ENCODE results near the gene URB1.
A peak's percentile ranks its signal among the peaks of the same experiment; 100 is the strongest.
"Not testable (repeated sequence)": the region's sequence is repeated elsewhere in the genome, so short reads cannot be mapped to it uniquely, and the experiment has no call there.

Gene URB1

GRCh38 chr21:32298148-32298559 lies 94.7 kb downstream of the URB1 start:
- no peak for DNase-seq (ENCODE audit: low read depth in 2 of 3, low spot score in 2 of 3)

DNA sequence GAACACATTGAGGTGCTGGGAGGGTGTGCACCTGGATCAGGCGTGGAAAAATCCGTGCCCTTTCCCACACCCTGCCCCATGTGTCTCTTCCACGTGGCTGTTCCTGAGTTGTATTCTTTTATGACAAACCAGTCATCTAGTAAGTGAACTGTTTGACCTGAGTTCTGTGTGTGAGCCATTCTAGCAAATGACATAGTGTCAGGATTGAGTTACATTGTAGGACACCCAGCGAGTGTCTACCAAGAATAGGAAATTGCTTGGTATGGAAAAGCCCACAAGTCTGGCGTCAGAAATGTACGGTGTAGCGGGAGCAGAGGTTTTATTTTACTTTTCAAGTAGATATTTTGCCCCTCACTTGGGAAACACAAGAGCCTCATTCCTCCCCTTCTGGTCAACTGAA lies 95.4 kb downstream of the URB1 start:
- no peak for DNase-seq (ENCODE audit: low read depth in 2 of 3, low spot score in 2 of 3)

DNA sequence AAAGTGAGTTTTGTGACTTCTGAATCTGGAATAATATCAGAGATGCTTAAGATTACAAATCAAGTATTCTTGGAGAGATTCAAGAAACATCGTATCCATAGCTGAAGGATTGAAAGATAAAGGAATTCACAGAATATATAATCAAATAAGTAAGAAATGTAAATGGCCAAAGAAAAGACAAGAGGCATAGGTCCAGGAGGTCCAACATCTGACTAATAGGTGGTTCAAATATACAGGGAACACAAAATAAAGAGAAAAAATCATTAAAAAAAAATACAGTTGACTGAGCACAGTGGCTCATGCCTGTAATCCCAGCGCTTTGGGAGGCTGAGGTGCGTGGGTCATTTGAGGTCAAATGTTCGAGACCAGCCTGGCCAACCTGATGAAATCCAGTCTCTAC lies 107.3 kb downstream of the URB1 start:
- no peak for DNase-seq (ENCODE audit: low read depth in 2 of 3, low spot score in 2 of 3)

- no peak for DNase-seq (ENCODE audit: low read depth in 2 of 3, low spot score in 2 of 3)
Measured at GRCh38 chr21:32282992-32283391, 109.8 kb downstream of the URB1 start.

GRCh38 chr21:32281531-32281930 lies 111.3 kb downstream of the URB1 start:
- no peak for DNase-seq (ENCODE audit: low read depth in 2 of 3, low spot score in 2 of 3)

GRCh38 chr21:32279377-32279680 lies 113.5 kb downstream of the URB1 start:
- DNase-seq (ENCODE audit: low read depth in 2 of 3, low spot score in 2 of 3) = no peak

DNA sequence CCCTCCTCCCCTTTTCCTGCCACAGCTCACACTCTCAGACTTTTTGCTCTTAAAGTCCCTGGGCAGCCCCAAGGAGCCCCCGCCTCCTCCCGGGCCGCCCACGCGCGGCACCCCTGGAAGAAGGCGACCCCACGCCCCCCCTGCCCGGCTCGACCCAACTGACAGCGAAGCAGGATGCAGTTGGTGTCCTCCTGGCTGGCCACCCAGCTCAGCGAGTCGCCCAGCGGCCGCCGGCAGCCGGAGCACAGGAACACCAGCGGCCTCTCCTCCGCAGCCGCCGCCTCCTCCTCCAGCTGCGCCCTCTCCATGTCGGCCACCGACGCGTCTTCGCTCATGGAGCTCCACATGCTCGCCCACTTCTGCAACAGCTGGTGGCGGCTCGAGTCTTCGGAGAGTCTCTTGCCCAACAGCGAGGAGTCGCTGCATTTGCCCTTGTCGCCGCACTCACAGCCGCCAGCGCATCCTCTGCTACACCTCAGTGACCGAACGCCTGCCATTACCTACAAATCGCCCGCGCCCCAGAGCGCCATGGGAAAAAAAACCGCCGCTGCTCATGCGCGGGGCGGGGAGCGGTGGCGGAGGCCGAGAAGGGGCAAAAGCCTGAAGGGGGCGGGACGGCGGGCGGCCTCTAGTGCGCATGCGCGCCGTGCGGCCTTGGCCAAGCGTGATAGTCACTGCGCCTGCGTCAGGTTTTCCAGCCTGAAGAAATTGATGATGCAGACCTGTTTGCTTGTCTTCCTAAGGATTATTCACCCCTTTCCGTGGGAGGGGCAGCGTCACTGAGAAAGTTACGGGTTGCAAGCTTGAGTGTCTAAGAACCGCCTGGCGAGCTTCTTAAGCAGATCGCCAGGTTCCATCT lies 114.1 kb downstream of the URB1 start, which contains the start of gene MIS18A:
Gene MIS18A, minus strand, starts transcription at position 532 of the 859 bp plus-strand sequence. Its CDS starts 35 bp downstream, at position 497.
- peak; percentile 95 to 98 (median 98) for DNase-seq (ENCODE audit: low read depth in 2 of 3, low spot score in 2 of 3)

- DNase-seq (ENCODE audit: low read depth in 2 of 3, low spot score in 2 of 3) = no peak
Measured at GRCh38 chr21:32278103-32278502, 114.7 kb downstream of the URB1 start.

GRCh38 chr21:32276671-32277070 lies 116.1 kb downstream of the URB1 start:
- no peak for DNase-seq (ENCODE audit: low read depth in 2 of 3, low spot score in 2 of 3)

GRCh38 chr21:32270748-32271147 lies 122.1 kb downstream of the URB1 start:
- no peak for DNase-seq (ENCODE audit: low read depth in 2 of 3, low spot score in 2 of 3)

DNA sequence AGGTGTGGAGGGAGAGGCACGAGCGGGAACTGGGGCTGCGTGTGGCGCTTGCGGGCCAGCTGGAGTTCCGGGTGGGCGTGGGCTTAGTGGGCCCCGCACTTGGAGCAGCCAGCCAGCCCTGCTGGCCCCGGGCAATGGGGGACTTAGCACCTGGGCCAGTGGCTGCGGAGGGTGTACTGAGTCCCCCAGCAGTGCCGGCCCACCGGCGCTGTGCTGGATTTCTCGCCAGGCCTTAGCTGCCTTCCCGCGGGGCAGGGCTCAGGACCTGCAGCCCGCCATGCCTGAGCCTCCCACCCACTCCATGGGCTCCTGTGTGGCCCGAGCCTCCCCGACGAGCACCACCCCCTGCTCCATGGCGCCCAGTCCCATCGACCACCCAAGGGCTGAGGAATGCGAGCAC lies 127.5 kb downstream of the URB1 start:
- not testable (repeated sequence) for DNase-seq (ENCODE audit: low read depth in 2 of 3, low spot score in 2 of 3)

GRCh38 chr21:32261929-32262328 lies 130.9 kb downstream of the URB1 start:
- no peak for DNase-seq (ENCODE audit: low read depth in 2 of 3, low spot score in 2 of 3)

Measured in activated CD8-positive, alpha-beta memory T cell treated with anti-CD3 and anti-CD28 coated beads for 48 hours (primary cell).